HCT116 (cell line): ENCODE data around the gene LSM12. TPM values are rescaled to one million over a fixed set of nuclear protein-coding genes. Genes with fewer than 3 reads are reported as not detected.

Source experiments
- ATAC-seq: fragments of 200-7000 bp; cut with Tn5 transposase; 2 replicates; pipeline ENCODE4 v1.9.1; 2020; ENCODE audit warnings: mild to moderate bottlenecking, moderate library complexity
- BruUV-seq: library from RNA; stranded (reverse); fragments of 400-500 nt; replicated peaks from 2 replicates; lab custom pipeline; 2021; lab: Mats Ljungman, UMichigan
- CTCF ChIA-PET: fragments of 300-600 bp; sonication (Branson Sonifier 250); formaldehyde crosslinking; loops from one replicate; lab custom pipeline; 2021; ENCODE audit warnings: antibody characterized with exemption; lab: Charles Lee
- POLR2A ChIA-PET: fragments of 300-600, 350-600 bp; sonication (Branson Sonifier 250); formaldehyde crosslinking; loops from one replicate; lab custom pipeline; 2021; ENCODE audit warnings: antibody characterized with exemption; lab: Charles Lee
- RAD21 ChIA-PET, 2 experiments: fragments of 300-600 bp; sonication (Branson Sonifier 250); formaldehyde crosslinking; loops; one replicate each; lab custom pipeline; 2023; ENCODE audit warnings: low total read pairs in 2 of 2; ENCODE audit not compliant: uncharacterized antibody in 2 of 2, unreplicated experiment in 2 of 2, low non-redundant PET in 1 of 2; lab: Charles Lee
- DNase-seq: peaks from one replicate; pipeline ENCODE4 v3.0.0-alpha.2; 2010; ENCODE audit warnings: low read depth, low spot score
- H2AFZ ChIP-seq: fragments of 200-600 bp; shearing (Covaris generic), sonication (generic); 2 replicates; pipeline ENCODE4 v1.6.1; 2017; ENCODE audit warnings: low read depth, mixed run types, mixed read lengths, antibody characterized with exemption, low read length; ENCODE audit not compliant: poor library complexity, severe bottlenecking
- H3K27ac ChIP-seq: 2 replicates; pipeline ENCODE4 v1.5.1; 2012; ENCODE audit warnings: low read depth, low read length
- H3K27me3 ChIP-seq: fragments of 200-600 bp; sonication (generic); 2 replicates; pipeline ENCODE4 v1.6.1; 2016; ENCODE audit warnings: mixed run types, low read length, mixed read lengths; ENCODE audit not compliant: insufficient read depth
- H3K36me3 ChIP-seq, 2 experiments: fragments of 200-500 bp in 1 of 2; fragments of 200-600 bp in 1 of 2; sonication (Bioruptor generic) in 1 of 2; sonication (generic) in 1 of 2; 2 replicates each; pipeline versions ENCODE4 v1.5.1 to v1.6.1; 2014 to 2016; ENCODE audit warnings: low read length in 2 of 2, inconsistent platforms in 1 of 2, mixed read lengths in 1 of 2, mixed run types in 1 of 2; ENCODE audit not compliant: insufficient read depth in 2 of 2, control insufficient read depth in 1 of 2
- H3K4me1 ChIP-seq, 2 experiments: fragments of 200-600 bp in 1 of 2; sonication (generic) in 1 of 2; 2 replicates each; pipeline versions ENCODE4 v1.5.1 to v1.6.1; 2012 to 2017; ENCODE audit warnings: low read length in 2 of 2, inconsistent platforms in 1 of 2, mild to moderate bottlenecking in 1 of 2, mixed read lengths in 1 of 2, mixed run types in 1 of 2, moderate library complexity in 1 of 2; ENCODE audit not compliant: insufficient read depth in 2 of 2, control insufficient read depth in 1 of 2
- H3K4me2 ChIP-seq: fragments of 200-600 bp; sonication (generic); 2 replicates; pipeline ENCODE4 v1.6.1; 2017; ENCODE audit warnings: mixed run types, low read length, mixed read lengths
- H3K4me3 ChIP-seq, 2 experiments: fragments of 200-600 bp in 1 of 2; sonication (generic) in 1 of 2; replicated peaks in 1 of 2; 2 replicates each; pipeline ENCODE4 v1.5.1; 2011 to 2016; ENCODE audit warnings: low read length in 2 of 2, control low read depth in 1 of 2, low read depth in 1 of 2, mild to moderate bottlenecking in 1 of 2, mixed read lengths in 1 of 2, mixed run types in 1 of 2
- H3K79me2 ChIP-seq: fragments of 200-600 bp; sonication (generic); 2 replicates; pipeline ENCODE4 v1.6.1; 2017; ENCODE audit warnings: mild to moderate bottlenecking, mixed run types, low read length, moderate library complexity, mixed read lengths; ENCODE audit not compliant: insufficient read depth
- H3K9ac ChIP-seq: fragments of 200-600 bp; sonication (generic); 2 replicates; pipeline ENCODE4 v1.6.1; 2016; ENCODE audit warnings: low read length, mixed read lengths
- H3K9me2 ChIP-seq: fragments of 200-600 bp; sonication (generic), shearing (Covaris generic); 2 replicates; pipeline ENCODE4 v1.6.1; 2017; ENCODE audit warnings: mixed run types, mild to moderate bottlenecking, moderate library complexity; ENCODE audit not compliant: insufficient read depth
- H3K9me3 ChIP-seq, 2 experiments: fragments of 200-500 bp in 1 of 2; fragments of 200-600 bp in 1 of 2; sonication (Bioruptor generic) in 1 of 2; sonication (generic) in 1 of 2; 2 replicates each; pipeline ENCODE4 v1.6.1; 2014 to 2017; ENCODE audit warnings: low read length in 2 of 2, mixed read lengths in 2 of 2, inconsistent platforms in 1 of 2, low read depth in 1 of 2, mild to moderate bottlenecking in 1 of 2, mixed run types in 1 of 2, moderate library complexity in 1 of 2; ENCODE audit not compliant: control insufficient read depth in 1 of 2, insufficient read depth in 1 of 2
- H4K20me1 ChIP-seq: fragments of 200-600 bp; sonication (generic), shearing (Covaris generic); 2 replicates; pipeline ENCODE4 v1.6.1; 2017; ENCODE audit warnings: mixed run types, mild to moderate bottlenecking, moderate library complexity; ENCODE audit not compliant: insufficient read depth
- EGR1 ChIP-seq: IDR thresholded peaks from 2 replicates; pipeline ENCODE4 v1.6.1; 2012; ENCODE audit warnings: low read depth
- EZH2 ChIP-seq: fragments of 200-600 bp; sonication (generic); IDR thresholded peaks from 2 replicates; pipeline ENCODE4 v1.6.1; 2017; ENCODE audit warnings: antibody characterized with exemption, mixed run types
- EZH2phosphoT487 ChIP-seq: fragments of 200-600 bp; IDR thresholded peaks from 2 replicates; pipeline ENCODE4 v1.6.1; 2018; ENCODE audit warnings: antibody characterized with exemption, borderline replicate concordance
- FOSL1 ChIP-seq: IDR thresholded peaks from 2 replicates; pipeline ENCODE4 v1.6.1; 2012; ENCODE audit warnings: low read depth
- POLR2AphosphoS5 ChIP-seq: IDR thresholded peaks from 2 replicates; pipeline ENCODE4 v1.6.1; 2011; ENCODE audit warnings: mild to moderate bottlenecking, low read depth, low read length, moderate library complexity
- RAD21 ChIP-seq: IDR thresholded peaks from 2 replicates; pipeline ENCODE4 v1.6.1; 2012; ENCODE audit warnings: low read depth, mild to moderate bottlenecking
- SIN3A ChIP-seq: IDR thresholded peaks from 2 replicates; pipeline ENCODE4 v1.6.1; 2012; ENCODE audit warnings: low read depth
- TCF7L2 ChIP-seq: IDR thresholded peaks from 2 replicates; pipeline ENCODE4 v1.7.0; 2011; ENCODE audit warnings: borderline replicate concordance, inconsistent platforms; ENCODE audit not compliant: insufficient read depth, insufficient read length; ENCODE audit errors: extremely low read depth
- ZNF274 ChIP-seq: fragments of 200-500 bp; sonication (Bioruptor generic); IDR thresholded peaks from 2 replicates; pipeline ENCODE4 v1.6.1; 2014; ENCODE audit warnings: mild to moderate bottlenecking, low read depth, low read length, inconsistent platforms
- intact Hi-C: fragments of 100-400 bp; cut with micrococcal nuclease; formaldehyde crosslinking; loops from 2 replicates; pipeline ENCODE4 v1.10.0; 2022
- total RNA-seq: library from RNA; stranded (reverse); gene quantifications from one replicate; pipeline ENCODE4 v1.2.1, GENCODE V29; 2021; ENCODE audit not compliant: unreplicated experiment
- TF ChIP-seq, protein P1 (sequence below): IDR thresholded peaks from 2 replicates; pipeline ENCODE4 v1.6.1; 2012
- TF ChIP-seq, protein P2 (sequence below): IDR thresholded peaks from 2 replicates; pipeline ENCODE4 v1.6.1; 2012
- TF ChIP-seq, protein P3 (sequence below), 3 experiments: fragments of 200-600 bp in 1 of 3; sonication (generic) in 1 of 3; IDR thresholded peaks in 2 of 3; conservative IDR thresholded peaks in 1 of 3; 2 replicates each; pipeline ENCODE4 v1.5.1; 2012 to 2017; ENCODE audit warnings: low read depth in 2 of 3, low read length in 2 of 3, antibody characterized with exemption in 1 of 3, borderline replicate concordance in 1 of 3, control low read depth in 1 of 3, mild to moderate bottlenecking in 1 of 3, mixed read lengths in 1 of 3, mixed run types in 1 of 3, moderate library complexity in 1 of 3; ENCODE audit not compliant: insufficient read depth in 1 of 3

The LSM12 gene
- total RNA-seq, 1 experiment from 2014 or later: 99.6 TPM

DNA sequence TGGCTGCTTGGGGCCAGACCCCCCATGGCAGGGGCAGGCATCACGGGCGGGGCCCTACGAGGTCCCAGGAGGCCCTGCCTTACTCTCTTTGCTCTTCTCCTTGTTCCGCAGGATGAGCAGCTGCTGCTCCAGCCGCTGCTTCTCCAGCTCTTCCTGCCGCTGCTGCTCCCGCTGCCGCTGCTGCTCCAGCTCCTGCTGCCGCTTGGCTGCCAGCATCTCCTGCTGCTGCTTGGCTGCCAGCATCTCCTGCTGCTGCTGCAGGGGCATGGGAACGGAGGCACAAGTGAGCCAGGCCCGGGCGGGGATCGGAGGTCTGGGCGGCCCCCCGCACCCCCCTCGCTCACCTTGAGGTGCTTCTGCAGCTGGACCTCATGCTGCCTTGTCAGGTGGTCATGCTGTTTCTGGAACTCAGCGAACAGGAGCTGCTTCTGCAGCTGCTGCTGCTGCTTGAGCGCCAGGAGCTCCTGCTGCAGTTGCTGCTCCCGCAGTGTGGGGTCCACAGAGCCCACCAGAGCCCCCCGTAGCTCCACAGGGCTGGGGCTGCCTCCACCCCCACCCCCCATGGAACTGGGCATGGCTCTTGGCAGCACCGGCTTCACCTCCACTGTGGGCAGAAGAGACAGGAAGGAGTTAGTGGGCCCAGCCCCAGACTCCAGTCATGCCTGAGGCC is 26.9 kb upstream of the LSM12 start:
- DNase-seq (no peak), ATAC-seq (no peak)
- intact Hi-C loops: no loop called here
- H3K27me3 ChIP-seq: no peaks in the 10 kb centered on the region
- no peak overlapping the region for H3K4me2 ChIP-seq
- H3K79me2 ChIP-seq: peaks cover 4% of the 10 kb centered on the region; the same call in 1 of the 2 replicates
- no peak overlapping the region for H2AFZ ChIP-seq
- H3K9ac ChIP-seq: no peak overlapping the region
- H3K9me2 ChIP-seq: no peaks in the 10 kb centered on the region
- ChIA-PET CTCF (no interaction called here), RAD21 (no interaction called here), POLR2A (no interaction called here)
- H3K4me1 ChIP-seq: peaks cover 26 to 40% of the 10 kb centered on the region in 2 experiments
- H4K20me1 ChIP-seq: no peaks in the 10 kb centered on the region
- no peaks in the 10 kb centered on the region; a peak in 1 of 4 replicates for H3K36me3 ChIP-seq
- no peaks in the 10 kb centered on the region for H3K9me3 ChIP-seq
- H3K27ac ChIP-seq: no peak overlapping the region
- TF ChIP-seq FOSL1 (no peak), EZH2phosphoT487 (no peak), EZH2 (no peak), TCF7L2 (no peak), RAD21 (no peak), EGR1 (no peak), ZNF274 (no peak), POLR2AphosphoS5 (no peak), SIN3A (no peak)
- TF ChIP-seq, protein P1, sequence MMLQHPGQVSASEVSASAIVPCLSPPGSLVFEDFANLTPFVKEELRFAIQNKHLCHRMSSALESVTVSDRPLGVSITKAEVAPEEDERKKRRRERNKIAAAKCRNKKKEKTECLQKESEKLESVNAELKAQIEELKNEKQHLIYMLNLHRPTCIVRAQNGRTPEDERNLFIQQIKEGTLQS: no peak
- TF ChIP-seq, protein P2, sequence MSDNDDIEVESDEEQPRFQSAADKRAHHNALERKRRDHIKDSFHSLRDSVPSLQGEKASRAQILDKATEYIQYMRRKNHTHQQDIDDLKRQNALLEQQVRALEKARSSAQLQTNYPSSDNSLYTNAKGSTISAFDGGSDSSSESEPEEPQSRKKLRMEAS: no peak
- TF ChIP-seq, protein P3, sequence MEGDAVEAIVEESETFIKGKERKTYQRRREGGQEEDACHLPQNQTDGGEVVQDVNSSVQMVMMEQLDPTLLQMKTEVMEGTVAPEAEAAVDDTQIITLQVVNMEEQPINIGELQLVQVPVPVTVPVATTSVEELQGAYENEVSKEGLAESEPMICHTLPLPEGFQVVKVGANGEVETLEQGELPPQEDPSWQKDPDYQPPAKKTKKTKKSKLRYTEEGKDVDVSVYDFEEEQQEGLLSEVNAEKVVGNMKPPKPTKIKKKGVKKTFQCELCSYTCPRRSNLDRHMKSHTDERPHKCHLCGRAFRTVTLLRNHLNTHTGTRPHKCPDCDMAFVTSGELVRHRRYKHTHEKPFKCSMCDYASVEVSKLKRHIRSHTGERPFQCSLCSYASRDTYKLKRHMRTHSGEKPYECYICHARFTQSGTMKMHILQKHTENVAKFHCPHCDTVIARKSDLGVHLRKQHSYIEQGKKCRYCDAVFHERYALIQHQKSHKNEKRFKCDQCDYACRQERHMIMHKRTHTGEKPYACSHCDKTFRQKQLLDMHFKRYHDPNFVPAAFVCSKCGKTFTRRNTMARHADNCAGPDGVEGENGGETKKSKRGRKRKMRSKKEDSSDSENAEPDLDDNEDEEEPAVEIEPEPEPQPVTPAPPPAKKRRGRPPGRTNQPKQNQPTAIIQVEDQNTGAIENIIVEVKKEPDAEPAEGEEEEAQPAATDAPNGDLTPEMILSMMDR (IDR thresholded peaks at IDR 0.05 in 2 of 3, conservative IDR thresholded peaks at IDR 0.05 in 1 of 3; ENCODE audit: borderline replicate concordance in 1 of 3, insufficient read depth in 1 of 3, low read depth in 2 of 3, low read length in 2 of 3): no peak
- TF ChIP-seq, all 23 proteins: peak for 0
- BruUV-seq: no TSS peak
- no peak overlapping the region for H3K4me3 ChIP-seq
